ENCODE measurements around the gene MEX3D.

The MEX3D gene

DNA sequence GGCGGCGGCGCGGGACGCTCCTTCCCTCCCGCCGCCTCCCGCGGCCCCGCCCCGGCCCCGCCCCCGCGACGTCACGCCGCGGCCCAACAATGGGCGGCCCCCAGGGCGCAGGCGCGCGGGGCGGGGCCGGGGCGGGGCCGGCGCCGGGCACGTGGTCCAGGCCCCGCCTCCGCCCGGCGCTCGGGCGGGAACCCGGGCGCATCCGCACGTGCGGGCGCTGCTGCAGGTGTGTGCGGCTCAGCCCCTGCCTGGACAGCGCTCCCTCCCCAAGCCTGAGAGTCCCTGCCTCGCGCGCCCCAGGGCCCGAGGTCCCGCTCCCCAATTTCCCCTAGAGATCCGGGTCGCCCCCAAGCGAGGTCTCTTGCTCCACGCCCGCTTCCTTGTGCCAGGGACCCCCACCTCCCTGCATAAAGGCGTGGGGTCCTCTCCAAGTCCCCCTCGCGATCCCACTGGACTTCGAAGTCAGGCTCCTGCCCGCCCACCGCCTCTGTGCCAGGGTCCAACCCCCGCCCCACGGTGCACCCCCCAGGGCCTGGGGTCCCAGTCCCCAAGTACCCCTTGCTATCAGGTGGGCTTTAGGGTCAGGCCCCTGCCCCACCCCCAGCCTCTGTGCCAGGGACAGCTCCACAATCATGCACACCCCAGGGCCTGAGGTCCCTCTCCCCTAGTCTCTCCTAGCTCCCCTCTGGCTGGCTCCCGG is at the start of gene MEX3D:
MEX3D (minus strand) TSS at position 6 of the 700 bp plus-strand sequence. CDS start 267 bp downstream, outside the sequence.
- peak; percentile 84 for DNase-seq

- no peak for DNase-seq
These were observed 48.8 kb upstream of the MEX3D start for GRCh38 chr19:1616875-1617274.

GRCh38 chr19:1616396-1616795 is 48.3 kb upstream of the MEX3D start:
- no peak for DNase-seq

DNA sequence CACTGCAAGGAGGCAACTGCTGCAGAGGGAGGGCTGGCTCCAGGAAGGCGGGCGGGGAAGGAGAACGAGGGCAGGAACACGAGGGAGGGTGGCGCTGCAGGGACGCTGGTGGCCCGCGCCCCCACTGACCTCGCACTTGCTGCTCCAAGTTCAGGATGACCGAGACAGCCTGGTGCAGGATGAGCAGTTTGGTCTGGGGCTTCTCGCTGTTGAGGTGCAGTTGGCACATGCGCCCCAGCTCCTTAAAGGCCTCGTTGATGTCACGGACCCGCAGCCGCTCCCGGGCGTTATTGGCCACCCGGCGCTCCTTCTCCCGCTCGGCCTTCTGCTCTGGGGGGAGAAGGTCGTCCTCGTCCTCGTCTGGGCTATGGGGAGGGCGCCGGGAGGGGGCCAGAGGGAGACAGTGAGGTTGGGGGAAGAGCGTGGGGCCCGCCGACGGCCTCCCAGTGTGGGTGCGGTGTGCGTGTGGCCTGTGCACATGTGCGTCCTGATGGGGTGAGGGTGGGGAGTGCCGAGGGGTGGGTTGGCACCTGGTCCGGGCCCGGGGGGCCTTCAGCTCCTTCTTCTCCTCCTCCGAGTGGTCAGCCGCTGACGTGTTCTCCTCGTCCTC is 47.1 kb upstream of the MEX3D start:
- no peak for DNase-seq

- no peak for DNase-seq
These were observed 45.9 kb upstream of the MEX3D start for GRCh38 chr19:1613808-1614570.

DNA sequence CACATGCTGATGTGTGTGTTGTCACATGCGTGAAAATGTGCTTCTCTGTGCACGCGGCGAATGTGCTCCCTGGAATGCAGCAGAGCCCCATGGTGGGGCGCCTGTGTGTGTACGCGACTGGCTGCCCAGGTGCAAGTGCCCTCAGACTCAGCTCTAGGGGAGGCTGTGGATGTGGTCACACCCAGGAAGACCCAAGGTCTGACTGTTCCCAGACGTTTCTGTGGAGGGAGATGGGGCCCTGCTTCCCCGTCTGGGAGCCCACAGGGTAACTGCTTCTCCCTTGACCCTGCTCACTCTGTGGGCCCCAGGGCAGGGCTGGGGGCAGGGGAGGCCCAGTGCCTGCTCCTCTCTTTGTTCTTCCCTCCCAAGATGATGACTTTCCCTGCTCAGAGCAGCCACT is 45.0 kb upstream of the MEX3D start:
- DNase-seq = no peak

DNA sequence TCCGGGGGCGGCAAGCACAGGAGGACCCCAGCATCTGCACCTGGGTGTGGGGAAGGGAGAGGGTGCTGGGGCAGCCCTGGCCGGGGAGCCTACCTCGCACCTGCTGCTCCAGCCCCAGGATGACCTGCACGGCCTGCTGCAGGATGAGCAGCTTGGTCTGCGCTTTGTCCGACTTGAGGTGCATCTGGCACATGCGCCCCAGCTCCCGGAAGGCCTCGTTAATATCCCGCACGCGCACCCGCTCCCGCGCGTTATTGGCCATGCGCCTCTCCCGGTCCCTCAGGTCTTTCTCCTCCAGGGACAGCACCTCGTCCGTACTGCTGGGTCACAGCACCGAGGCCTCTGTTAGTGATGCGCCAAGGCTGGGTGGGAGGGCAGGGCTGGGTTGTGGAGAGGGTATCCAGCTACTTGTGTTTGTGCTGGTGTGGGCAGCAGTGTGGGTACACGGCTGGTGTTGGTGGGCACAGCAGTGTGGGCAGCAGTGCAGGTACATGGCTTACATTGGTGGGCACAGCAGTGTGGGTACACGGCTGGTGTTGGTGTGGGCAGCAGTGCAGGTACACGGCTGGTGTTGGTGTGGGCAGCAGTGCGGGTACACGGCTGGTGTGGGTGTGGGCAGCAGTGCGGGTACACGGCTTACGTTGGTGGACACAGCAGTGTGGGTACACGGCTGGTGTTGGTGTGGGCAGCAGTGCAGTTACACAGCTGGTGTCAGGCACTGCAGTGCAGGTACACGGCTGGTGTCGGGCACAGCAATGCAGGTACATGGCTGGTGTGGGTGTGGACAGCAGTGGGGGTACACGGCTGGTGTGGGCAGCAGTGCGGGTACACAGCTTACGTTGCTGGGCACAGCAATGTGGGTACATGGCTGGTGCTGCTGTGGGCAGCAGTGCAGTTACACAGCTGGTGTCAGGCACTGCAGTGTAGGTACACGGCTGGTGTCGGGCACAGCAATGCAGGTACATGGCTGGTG is 44.3 kb upstream of the MEX3D start:
- no peak for DNase-seq

GRCh38 chr19:1611353-1611752 is 43.2 kb upstream of the MEX3D start:
- DNase-seq = no peak

GRCh38 chr19:1610579-1610978 is 42.5 kb upstream of the MEX3D start:
- no peak for DNase-seq

DNA sequence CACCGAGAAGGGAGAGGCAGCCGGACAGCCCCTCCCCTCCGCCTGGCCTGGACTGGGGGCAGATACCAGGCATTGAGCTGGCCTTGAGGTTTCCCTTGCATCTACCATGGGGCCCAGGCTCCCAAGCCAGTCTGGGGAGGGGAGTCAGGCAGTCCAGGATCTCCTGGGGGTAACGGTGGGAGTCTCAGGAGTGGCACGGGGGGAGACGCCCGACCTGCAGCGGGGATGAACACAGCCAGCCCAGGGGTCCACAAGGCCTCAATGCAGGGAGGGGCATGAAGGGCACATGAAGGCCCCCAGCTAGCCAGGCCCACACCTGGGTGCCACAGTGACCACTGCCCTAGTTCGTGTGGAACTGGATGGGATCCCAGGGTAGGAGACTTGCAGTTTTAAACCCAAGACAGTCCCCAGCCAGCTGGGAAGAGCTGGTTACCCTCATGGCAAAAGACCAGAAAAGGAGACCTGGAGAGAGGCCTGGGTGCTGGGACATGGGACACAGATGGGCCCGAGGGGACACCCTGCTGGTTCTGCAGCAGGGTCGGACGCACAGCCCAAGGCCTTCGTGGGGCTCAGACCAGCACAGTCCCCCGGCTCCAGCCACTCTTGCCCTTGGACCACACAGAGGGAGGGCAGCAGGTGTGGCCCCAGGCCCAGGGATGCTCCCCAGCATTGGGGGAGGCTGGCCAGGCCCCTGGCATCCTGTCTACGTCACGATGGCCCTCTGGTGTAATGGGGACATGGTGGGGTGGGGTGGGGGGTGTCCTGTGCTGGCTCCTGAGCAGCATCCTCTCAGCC is 41.8 kb upstream of the MEX3D start:
- DNase-seq = no peak

GRCh38 chr19:1609103-1609396 is 40.9 kb upstream of the MEX3D start:
- DNase-seq = no peak

GRCh38 chr19:1608359-1609102 is 40.4 kb upstream of the MEX3D start:
- no peak for DNase-seq

- DNase-seq = no peak
These were observed 38.1 kb upstream of the MEX3D start for GRCh38 chr19:1606138-1606651.

GRCh38 chr19:1605236-1606137 is 37.4 kb upstream of the MEX3D start, which contains the start of gene UQCR11:
UQCR11 (minus strand) TSS chr19:1605462; CDS start chr19:1605409, 53 bp downstream.
- peak; percentile 96 for DNase-seq

DNA sequence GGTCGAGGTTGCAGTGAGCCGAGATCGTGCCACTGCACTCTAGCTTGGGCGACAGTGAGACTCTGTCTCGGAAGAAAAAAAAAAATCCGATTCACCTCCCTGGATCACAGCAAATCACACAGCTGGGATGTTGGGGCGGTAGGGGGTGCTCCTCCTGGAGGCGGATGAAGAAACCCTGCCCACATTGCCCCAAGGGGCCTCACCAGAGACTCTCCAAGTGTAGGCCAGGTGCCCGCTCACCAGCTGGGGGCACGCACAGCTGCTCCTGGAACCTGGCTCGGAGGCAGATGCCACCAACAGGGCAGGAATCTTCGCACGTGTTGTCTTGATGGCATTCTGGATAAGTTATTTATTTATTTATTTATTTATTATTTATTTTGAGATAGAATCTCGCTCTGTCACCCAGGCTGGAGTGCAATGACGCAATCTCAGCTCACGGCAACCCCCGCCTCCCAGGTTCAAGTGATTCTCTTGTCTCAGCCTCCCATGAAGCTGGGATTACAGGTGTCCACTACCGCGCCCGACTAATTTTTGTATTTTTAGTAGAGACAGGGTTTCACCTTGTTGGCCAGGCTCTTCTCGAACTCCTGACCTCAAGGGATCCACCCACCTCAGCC is 34.1 kb upstream of the MEX3D start:
- no peak for DNase-seq

DNA sequence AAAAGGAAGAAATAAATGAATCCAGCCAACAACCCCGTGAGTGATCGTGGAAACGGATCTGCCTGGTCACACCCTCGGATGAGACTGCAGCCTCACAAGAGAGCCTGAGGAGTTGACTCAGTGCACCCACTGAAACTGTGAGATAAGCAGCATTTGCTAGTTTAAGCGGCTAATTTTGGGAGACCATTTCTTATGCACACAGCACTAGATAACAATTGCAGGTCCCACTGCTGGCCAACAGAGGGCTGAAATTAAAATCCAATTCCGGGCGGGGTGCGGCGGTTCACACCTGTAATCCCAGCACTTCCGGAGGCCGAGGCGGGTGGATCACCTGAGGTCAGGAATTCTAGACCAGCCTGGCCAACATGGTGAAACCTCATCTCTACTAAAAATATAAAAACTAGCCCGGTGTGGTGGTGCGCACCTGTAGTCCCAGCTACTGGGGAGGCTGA is 33.5 kb upstream of the MEX3D start:
- no peak for DNase-seq

DNA sequence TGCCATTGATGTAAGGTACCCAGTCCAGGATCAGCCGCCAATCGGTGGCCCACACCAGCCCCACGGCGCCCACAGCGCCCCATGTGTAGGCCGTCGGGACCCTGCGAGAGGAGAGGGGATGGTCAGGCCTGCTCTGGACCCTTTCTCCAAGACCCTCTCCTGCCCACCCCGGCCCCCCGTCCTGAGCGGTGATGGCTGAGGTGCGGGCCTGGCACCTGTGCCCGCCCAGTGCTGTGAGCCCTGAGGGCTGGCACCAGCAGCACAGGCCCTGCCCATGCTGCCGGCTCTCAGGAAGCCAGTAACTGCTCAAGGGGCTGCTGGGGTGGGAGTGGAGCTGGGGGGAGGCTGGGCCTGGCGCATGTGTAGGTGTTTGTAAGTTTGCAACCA is 31.3 kb upstream of the MEX3D start:
- DNase-seq = no peak

DNA sequence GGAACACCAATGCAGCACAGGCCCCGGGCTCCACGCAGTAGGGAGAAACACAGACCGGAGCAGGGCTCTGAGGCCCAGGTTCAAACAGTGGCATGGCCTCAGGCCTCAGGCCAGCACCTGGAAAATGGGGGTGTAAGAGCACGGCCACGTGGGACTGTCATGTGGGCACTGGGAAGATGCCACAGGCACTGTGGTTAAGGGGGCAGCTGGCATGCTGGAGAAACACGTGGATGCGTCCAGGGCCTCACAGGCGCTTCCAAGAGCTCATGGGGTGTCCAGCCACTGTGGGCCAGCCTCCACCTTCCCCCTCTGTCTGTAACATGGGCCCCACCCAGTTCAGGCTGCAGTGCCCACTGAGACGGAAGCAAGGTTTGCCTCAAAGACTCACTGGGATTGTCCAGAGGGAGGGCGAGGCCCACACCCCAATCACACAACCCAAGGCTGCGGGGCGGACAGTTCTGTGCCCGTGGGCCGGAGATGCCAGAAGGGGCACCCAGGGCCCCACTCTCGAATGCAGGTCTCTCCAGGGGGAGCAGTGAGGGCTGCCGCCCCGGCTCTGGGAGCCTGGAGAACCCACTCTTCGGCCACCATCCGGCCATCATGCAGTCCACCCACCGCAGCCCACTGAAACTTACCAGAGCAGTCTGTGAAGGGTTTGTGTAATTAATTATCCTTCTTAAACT is 30.8 kb upstream of the MEX3D start:
- no peak for DNase-seq

DNA sequence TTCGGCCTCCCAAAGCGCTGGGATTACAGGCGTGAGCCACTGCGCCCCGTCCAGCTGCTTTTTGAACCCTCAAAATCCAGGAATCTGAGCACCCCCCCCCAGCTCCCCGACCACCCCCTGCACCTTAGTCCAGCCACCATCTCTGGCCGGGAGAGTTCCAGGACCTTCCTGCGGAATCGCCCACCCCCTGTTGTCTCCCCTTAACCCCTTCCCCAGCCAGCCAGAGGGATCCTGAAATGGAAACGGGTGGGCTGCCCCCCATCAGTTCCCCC is 25.3 kb upstream of the MEX3D start:
- no peak for DNase-seq
